Measurements from ENCODE around the gene MMP17. TPM values are rescaled to one million over a fixed set of nuclear protein-coding genes. Genes with fewer than 3 reads are reported as not detected.

The MMP17 gene
- total RNA-seq (0.40 and 0.44 TPM in 2 replicates), polyA plus RNA-seq (0.42 and 0.78 TPM in 2 replicates)

GRCh38 chr12:131827961-131828534 is at the start of gene MMP17:
MMP17 (plus strand) TSS chr12:131828393; CDS start chr12:131828495, 102 bp downstream.
- H3K27ac ChIP-seq: no peak within 1 kb of the TSS
- peak; percentile 81 for DNase-seq (ENCODE audit: low spot score)
- no peak within 1 kb of the TSS for H3K4me3 ChIP-seq
- peaks cover 58% of the 10 kb centered on the region for H3K27me3 ChIP-seq
- 5% methylated on average over 24 of the region's 86 CpGs for WGBS (ENCODE audit: low lambda C conversion rate, missing lambda C conversion rate)
- H2AFZ ChIP-seq: no peak within 1 kb of the TSS
- peak within 1 kb of the TSS; percentile 97 for H3K4me2 ChIP-seq
- TF ChIP-seq, protein P1, sequence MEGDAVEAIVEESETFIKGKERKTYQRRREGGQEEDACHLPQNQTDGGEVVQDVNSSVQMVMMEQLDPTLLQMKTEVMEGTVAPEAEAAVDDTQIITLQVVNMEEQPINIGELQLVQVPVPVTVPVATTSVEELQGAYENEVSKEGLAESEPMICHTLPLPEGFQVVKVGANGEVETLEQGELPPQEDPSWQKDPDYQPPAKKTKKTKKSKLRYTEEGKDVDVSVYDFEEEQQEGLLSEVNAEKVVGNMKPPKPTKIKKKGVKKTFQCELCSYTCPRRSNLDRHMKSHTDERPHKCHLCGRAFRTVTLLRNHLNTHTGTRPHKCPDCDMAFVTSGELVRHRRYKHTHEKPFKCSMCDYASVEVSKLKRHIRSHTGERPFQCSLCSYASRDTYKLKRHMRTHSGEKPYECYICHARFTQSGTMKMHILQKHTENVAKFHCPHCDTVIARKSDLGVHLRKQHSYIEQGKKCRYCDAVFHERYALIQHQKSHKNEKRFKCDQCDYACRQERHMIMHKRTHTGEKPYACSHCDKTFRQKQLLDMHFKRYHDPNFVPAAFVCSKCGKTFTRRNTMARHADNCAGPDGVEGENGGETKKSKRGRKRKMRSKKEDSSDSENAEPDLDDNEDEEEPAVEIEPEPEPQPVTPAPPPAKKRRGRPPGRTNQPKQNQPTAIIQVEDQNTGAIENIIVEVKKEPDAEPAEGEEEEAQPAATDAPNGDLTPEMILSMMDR (IDR thresholded peaks at IDR 0.05; ENCODE audit: poor library complexity): peak; percentile 29
- no peak for TF ChIP-seq EZH2phosphoT487 (IDR thresholded peaks at IDR 0.05; ENCODE audit: low read depth, severe bottlenecking, unreplicated experiment)
- no peaks in the 10 kb centered on the region for H4K20me1 ChIP-seq (ENCODE audit: insufficient read depth, poor library complexity, severe bottlenecking)
- no peaks in the 10 kb centered on the region for H3K36me3 ChIP-seq (replicated peaks; ENCODE audit: insufficient read depth, low read depth)
- no peaks in the 10 kb centered on the region for H3K79me2 ChIP-seq
- no peaks in the 10 kb centered on the region for H3K9me3 ChIP-seq (ENCODE audit: low read depth)
- H3K4me1 ChIP-seq (ENCODE audit: insufficient read depth): peaks cover 8% of the 10 kb centered on the region
- H3K9me2 ChIP-seq (replicated peaks; ENCODE audit: insufficient read depth): no peaks in the 10 kb centered on the region

DNA sequence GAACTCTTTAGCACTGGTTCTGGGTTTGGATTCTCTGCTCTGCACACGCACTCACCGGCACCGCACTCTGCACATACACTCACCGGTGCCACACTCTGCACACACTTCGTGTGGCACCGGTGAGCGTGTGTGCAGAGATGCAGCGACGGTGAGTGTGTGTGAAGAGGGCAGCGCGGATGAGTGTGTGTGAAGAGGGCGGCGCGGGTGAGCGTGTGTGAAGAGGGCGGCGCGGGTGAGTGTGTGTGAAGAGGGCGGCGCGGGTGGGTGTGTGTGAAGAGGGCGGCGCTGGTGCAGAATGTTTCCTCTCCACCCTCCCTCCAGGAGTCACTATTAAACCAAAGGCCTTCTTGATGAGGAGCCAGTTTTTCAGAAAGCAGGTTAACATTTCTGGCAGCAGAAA is 49.2 kb upstream of the MMP17 start:
- TF ChIP-seq EZH2 (IDR thresholded peaks at IDR 0.05; ENCODE audit: borderline replicate concordance): no peak
- TF ChIP-seq, protein P1 (IDR thresholded peaks at IDR 0.05; ENCODE audit: poor library complexity): no peak
- TF ChIP-seq EZH2phosphoT487 (IDR thresholded peaks at IDR 0.05; ENCODE audit: low read depth, severe bottlenecking, unreplicated experiment): no peak
- no peaks in the 10 kb centered on the region for H3K79me2 ChIP-seq
- DNase-seq (ENCODE audit: low spot score): no peak
- WGBS (ENCODE audit: low lambda C conversion rate, missing lambda C conversion rate): 95% methylated on average over 23 of the region's 23 CpGs
- H3K27ac ChIP-seq: no peak overlapping the region
- H3K4me1 ChIP-seq (ENCODE audit: insufficient read depth): no peaks in the 10 kb centered on the region
- no peaks in the 10 kb centered on the region for H3K9me2 ChIP-seq (replicated peaks; ENCODE audit: insufficient read depth)
- H3K27me3 ChIP-seq: no peaks in the 10 kb centered on the region
- H3K4me2 ChIP-seq: no peak overlapping the region
- H4K20me1 ChIP-seq (ENCODE audit: insufficient read depth, poor library complexity, severe bottlenecking): no peaks in the 10 kb centered on the region
- H2AFZ ChIP-seq: no peak overlapping the region
- no peak overlapping the region for H3K4me3 ChIP-seq
- H3K36me3 ChIP-seq (replicated peaks; ENCODE audit: insufficient read depth, low read depth): no peaks in the 10 kb centered on the region
- no peaks in the 10 kb centered on the region for H3K9me3 ChIP-seq (ENCODE audit: low read depth)

GRCh38 chr12:131782061-131782460 is 46.1 kb upstream of the MMP17 start:
- H3K27me3 ChIP-seq: no peaks in the 10 kb centered on the region

More at GRCh38 chr12:131782061-131782460, 46.1 kb upstream of the MMP17 start:
- 89% methylated on average over 2 of the region's 2 CpGs for WGBS (ENCODE audit: low lambda C conversion rate, missing lambda C conversion rate)
- Histone ChIP-seq H3K9me2 (replicated peaks; ENCODE audit: insufficient read depth) (no peaks in the 10 kb centered on the region), H3K27ac (no peak overlapping the region), H3K4me1 (ENCODE audit: insufficient read depth) (no peaks in the 10 kb centered on the region), H2AFZ (no peak overlapping the region), H3K4me2 (no peak overlapping the region), H3K4me3 (no peak overlapping the region), H4K20me1 (ENCODE audit: insufficient read depth, poor library complexity, severe bottlenecking) (no peaks in the 10 kb centered on the region), H3K9me3 (ENCODE audit: low read depth) (no peaks in the 10 kb centered on the region), H3K36me3 (replicated peaks; ENCODE audit: insufficient read depth, low read depth) (no peaks in the 10 kb centered on the region), H3K79me2 (no peaks in the 10 kb centered on the region)
- TF ChIP-seq, protein P1 (IDR thresholded peaks at IDR 0.05; ENCODE audit: poor library complexity): no peak
- TF ChIP-seq EZH2 (IDR thresholded peaks at IDR 0.05; ENCODE audit: borderline replicate concordance) (no peak), EZH2phosphoT487 (IDR thresholded peaks at IDR 0.05; ENCODE audit: low read depth, severe bottlenecking, unreplicated experiment) (no peak)
- no peak for DNase-seq (ENCODE audit: low spot score)
